Activated T-cell treated with anti-CD3 and anti-CD28 coated beads for 48 hours (primary cell): ENCODE measurements around the gene NTRK3.

ENCODE experiments used
- DNase-seq: peaks from one replicate; pipeline ENCODE4 v3.0.0-alpha.2; 2020; ENCODE audit warnings: low read depth

Gene NTRK3

DNA sequence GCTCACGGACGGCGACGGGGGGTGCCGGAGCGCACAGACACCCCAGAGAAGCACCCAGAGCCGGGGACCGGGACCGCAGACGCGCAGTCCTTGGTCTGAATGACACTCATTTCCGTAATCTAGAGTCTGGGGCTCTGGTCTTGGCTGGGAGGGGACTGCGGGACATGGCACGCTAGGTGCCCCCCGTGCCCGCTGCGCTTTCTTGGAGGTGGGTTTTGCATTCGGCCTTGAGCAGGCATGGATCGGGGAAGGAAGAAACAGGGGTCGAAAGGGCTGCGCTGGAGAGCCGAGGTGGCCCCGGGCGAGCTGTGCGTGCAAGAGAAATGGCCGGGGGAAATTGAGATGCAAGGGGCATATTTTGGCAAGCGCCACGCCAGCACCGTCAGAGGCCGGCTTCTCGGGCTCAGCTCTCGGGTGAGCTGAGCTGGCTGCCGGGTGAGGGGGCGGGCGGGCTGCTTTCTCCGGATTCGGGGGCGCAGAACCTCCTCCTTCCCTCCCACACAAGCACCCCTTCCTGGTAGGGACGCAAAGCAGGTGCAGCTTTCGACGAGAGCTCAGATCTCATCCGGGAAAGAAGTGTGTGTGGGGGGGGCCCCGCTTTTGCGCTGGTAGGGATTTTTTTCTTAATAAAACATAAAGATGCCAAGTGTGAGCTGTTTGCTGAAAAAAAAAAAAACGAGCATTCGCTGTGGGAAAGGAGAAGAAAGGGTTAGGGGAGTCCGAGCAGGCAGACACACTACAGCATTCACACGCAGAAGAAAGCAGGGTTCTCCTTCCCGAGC, 963 bp upstream of the NTRK3 start:
- DNase-seq: peak; percentile 23

- DNase-seq: no peak
Observed at GRCh38 chr15:88255484-88256278, 858 bp downstream of the NTRK3 start.

GRCh38 chr15:88255087-88255483, 1.5 kb downstream of the NTRK3 start:
- no peak for DNase-seq

- no peak for DNase-seq
Observed at GRCh38 chr15:88252441-88252840, 4.1 kb downstream of the NTRK3 start.

- no peak for DNase-seq
Observed at GRCh38 chr15:88250826-88251225, 5.7 kb downstream of the NTRK3 start.

- DNase-seq: no peak
Observed at GRCh38 chr15:88249220-88249619, 7.3 kb downstream of the NTRK3 start.

DNA sequence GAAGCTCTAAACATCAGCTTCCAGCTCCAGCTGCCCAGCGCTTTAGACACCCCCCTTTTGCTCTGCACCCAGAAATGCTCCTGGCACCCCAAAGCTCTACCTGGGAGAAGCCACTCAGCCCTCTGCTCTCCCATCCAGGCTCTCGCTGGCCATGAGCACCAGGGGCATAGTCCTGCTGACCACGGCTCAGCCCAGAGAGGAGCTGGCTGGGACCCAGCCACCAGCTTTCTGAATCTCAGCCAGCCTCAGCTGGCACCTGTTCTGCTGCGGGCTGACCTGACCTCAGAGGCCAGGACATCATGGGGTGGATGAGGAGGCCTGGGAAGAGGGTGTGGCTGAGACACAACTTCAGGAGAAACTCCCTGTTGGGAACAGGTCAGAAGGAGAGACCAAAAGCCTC, 8.6 kb downstream of the NTRK3 start:
- DNase-seq: no peak

DNA sequence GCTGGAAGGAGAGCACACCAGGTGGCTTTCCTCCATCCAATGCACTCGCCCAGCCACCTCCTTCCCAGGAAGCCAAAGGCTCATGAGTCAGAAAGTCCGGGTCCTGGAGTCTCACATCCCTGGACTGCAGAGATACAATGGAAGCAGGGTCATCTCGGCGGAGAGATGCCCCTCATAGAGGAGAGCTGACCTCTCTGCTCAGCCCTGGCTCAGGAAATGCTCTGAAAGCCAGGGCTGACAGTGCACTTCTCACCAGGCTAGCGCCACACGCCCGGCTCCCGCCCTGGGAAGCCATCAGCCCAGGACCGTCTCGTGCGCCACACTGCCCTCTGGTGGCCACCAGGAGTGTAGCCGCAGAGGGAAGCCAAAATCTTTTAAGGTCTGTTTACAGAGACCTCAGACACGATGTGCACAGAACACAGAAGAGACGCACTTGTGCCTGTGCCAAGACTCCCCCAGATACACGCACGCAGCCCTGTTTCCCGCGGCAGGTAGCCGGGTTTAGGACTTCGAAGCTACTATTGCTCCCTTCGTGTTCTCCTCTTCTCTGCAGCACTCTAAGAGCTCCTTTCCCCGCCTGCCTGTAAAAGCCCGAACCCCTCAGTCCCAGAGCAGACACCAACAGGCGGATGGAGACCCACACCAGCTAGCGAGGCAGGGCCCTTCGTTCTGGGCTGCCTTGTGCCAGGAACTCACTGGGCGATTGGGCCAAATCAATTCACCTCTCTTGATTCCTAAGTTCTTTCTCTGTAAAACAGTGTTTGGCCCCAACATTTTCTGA, 9.7 kb downstream of the NTRK3 start:
- DNase-seq: peak; percentile 73

DNA sequence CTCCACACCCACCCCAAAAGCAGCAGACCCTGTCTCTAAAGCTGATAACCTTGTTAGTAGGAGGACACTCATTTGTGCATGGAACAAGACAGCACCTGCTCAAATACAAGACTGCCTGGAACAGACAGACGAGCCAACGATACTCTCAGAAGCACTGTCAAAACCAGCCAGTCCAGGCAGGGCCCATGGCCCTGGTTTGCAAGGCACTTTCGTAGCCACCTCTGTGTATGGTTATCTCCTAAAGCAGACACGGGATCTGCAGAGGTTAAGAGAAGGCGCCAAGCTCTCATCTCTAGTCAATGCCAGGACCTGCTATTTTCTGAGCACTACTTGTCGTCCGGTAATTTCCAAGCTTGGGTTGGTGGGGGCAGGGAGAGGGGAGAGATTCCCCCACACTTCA, 10.5 kb downstream of the NTRK3 start:
- no peak for DNase-seq

DNA sequence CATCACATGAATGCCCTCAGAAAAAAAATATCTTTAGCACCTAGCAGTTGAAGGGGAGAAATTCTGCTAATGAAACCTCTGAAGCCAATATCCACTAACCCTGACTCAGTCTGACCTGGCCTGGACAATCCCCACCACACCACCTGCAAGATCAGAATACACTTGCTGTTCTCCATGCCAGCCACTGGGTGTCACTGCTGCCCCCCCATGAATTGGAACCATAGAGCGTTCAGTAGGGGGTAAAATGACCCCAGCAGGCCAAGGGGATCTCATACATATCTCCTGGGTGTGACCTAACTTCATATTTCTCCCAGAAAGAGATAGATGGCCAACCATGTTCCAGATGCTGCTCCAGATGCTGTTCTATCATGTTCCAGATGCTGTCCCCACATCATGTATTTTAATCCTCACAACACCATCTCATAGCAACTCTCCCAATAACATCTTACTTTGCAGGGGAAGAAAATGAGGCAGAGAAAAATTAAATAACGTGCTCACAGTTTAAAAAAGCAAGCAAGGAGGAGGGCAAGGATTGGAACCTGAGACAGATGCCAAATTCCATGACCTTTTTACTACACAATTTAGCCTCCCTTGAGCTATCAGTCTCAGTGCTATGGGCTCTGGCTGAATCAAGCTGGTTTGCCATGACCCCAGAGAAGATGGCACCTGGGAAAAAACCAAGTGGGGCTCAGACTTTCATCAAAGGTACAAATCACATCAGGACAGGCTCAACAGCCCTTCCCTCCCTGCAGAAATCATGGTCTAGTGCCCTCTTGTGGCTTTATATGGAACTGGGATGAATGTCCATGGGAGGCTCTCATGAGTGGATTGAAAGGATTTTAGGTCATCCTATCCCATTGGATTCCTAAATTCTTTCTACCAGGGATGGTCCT, 12.4 kb downstream of the NTRK3 start:
- DNase-seq: no peak

DNA sequence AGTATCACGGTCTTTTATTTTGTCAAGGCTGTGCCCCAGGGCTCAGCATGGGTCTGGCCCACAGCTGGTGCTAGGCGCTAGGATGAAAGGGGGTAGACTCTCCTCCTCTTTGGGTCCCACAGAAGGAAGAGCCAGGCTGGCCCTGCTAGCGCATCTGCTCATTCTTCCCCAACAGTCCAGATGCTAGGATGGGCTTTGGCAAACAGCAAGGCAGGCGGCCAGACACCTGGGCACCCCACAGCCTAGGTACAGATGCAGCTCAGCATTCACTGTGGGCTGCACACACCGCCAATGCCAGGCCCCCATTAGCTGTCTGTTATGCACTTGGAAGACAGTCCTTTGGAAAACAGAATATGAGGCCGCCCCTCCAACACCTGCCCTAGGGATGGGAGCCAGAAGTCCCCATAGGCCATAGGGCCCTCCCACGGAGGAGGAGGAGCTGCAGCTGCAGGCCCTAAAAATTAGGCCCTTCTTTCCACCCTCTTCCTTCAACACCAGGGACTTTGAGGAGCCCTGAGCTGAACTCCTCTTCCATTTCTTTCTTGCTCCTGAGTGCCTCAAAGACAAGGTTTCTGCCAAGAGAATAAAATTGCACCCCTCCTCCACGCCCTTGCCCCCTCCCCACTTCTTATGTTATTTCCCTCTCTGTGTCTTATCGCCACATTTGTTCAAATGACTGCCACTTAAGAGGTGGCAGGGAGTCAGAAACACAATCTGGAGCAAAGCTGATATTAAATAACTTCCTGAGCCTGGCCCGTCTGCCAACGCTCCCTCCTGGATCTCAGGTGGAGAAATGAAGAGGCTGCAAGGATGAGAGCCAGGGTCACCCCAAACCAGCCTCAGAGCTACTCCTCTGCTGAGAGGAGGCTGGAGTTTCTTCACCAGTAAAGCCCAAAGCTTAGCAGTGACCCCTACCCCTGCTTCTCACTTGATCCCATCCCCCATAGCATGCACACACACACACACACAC, 13.7 kb downstream of the NTRK3 start:
- no peak for DNase-seq

DNA sequence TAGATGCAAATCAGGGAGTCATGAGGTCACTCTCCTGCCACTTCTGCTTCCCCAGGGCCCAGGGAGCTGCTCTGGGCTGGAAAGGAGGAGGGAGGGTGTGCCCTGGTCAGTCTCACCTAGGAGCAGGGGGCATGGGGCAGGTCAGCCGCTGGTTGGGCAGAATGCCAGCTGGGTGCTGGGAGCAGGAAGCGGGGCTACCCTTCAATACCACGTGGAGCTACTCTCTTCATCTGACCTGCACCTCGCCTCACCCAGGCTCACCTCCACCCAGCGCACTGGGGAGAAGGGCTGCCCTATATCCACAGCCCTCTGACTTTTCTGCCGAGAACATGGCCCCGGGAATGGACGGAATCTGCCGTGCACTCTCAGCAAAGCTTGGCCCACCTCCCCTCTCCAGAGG, 15.1 kb downstream of the NTRK3 start:
- DNase-seq: no peak

DNA sequence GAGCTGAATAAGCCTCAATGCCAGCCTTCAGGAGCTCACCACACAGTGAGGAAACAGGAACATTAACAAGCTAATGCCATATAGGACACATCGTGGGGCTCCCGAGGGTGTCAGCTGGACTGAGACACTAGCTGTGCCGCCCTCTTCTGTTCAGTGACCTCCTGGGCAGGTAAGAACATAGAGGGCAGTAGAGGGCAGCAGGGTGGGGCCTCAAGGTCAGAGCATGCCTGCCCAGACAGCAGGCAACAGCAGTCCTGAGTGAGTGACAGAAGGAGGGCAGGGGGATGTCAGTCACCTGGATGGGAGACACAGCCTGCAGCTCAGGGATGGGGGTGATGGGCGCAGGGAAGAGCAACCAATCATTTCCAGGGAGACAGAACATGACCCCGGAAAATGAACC, 15.5 kb downstream of the NTRK3 start:
- DNase-seq: no peak

- DNase-seq: no peak
Observed at GRCh38 chr15:88239594-88239993, 16.9 kb downstream of the NTRK3 start.

- DNase-seq: no peak
Observed at GRCh38 chr15:88238618-88239430, 17.7 kb downstream of the NTRK3 start.

- DNase-seq: no peak
Observed at GRCh38 chr15:88234711-88235110, 21.8 kb downstream of the NTRK3 start.

DNA sequence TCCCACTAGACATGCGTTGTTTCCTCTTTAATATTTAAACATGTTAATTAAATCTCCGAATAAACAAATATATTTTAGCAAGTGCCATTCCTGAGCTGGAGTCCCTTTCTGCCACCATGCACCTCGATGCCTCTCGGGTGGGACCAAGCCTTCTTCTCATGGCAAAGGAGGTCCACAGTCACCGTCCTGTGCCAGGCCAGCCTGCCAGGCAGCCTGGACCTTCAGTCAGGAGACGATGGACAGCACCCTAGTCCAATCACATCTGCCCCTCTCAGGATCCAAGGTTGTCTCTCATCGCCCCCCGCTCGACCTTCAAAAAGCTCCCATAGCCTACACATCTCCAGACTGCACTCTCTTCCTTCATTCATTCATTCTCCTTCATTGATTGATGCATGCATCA, 22.6 kb downstream of the NTRK3 start:
- DNase-seq: no peak

- no peak for DNase-seq
Observed at GRCh38 chr15:88232771-88233201, 23.8 kb downstream of the NTRK3 start.

DNA sequence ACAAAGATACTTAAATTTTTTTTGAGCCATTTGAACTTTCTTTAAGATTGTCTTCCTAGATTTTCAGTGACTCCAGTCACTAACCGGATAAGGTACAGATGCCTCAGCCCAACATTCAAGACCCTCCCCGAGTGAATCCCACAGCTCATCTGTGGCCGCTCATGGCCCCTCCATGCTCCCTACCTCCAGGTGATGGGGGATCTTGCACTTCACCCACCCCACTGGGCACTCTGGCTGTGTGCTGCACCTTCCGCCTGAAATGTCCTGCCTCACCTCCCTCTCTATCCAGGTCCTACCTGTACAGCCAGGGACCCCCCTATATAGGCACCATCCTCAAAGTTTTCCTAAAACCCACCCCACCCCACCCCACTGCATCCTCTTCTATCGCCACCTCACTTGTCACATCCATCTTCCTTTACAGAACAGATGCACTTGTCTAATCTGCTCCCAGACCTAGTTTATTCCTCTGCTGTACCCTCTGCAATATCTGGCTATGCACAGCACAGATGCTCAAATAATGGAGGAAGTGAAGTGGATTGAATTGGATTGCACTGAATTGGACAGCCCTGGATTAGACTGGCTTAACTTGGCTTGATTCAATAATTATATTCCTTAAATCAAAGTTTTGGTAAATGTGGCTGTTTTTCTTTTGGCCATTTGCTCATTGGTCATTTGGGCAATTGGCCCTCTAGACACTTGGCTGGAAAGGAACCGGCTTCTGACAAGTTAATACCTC, 24.5 kb downstream of the NTRK3 start:
- no peak for DNase-seq
